Lower lobe of right lung (tissue), 2 donors: ENCODE data around the gene PCSK9. TPM values are rescaled to one million over a fixed set of nuclear protein-coding genes. Genes with fewer than 3 reads are reported as not detected.

Experiments
- ATAC-seq, 2 donors: fragments of 200-7000 bp; cut with Tn5 transposase; one replicate each; pipeline ENCODE4 v1.9.1; 2020 to 2022; ENCODE audit warnings: mild to moderate bottlenecking in 2 of 2, moderate library complexity in 2 of 2
- DNase-seq: peaks from one replicate; pipeline ENCODE4 v3.0.0-alpha.2; 2020
- H3K27ac ChIP-seq: fragments of 200-600 bp; one replicate; pipeline ENCODE4 v1.8.0; 2022
- H3K27me3 ChIP-seq: fragments of 200-600 bp; one replicate; pipeline ENCODE4 v1.8.0; 2022; ENCODE audit warnings: low read depth
- H3K36me3 ChIP-seq: fragments of 200-600 bp; one replicate; pipeline ENCODE4 v1.8.0; 2022; ENCODE audit warnings: mild to moderate bottlenecking
- H3K4me1 ChIP-seq: fragments of 200-600 bp; one replicate; pipeline ENCODE4 v1.8.0; 2022
- H3K4me3 ChIP-seq: fragments of 200-600 bp; one replicate; pipeline ENCODE4 v1.8.0; 2022; ENCODE audit warnings: mild to moderate bottlenecking
- H3K9me3 ChIP-seq: fragments of 200-600 bp; one replicate; pipeline ENCODE4 v1.8.0; 2022
- intact Hi-C: fragments of 100-400 bp; cut with DNase I; formaldehyde crosslinking; loops from one replicate; pipeline ENCODE4 v1.11.0; 2022
- total RNA-seq: library from RNA; stranded (reverse); fragmentation: NEBNext Ultra II Directional; extraction: Animal tissue kit (Norgen Biotek cat#: 25700); gene quantifications from one replicate; pipeline ENCODE4 v1.2.1, GENCODE V29; 2021
- TF ChIP-seq, protein P1 (sequence below): fragments of 200-600 bp; IDR thresholded peaks from one replicate; pipeline ENCODE4 v1.8.0; 2022; ENCODE audit warnings: antibody characterized with exemption, mild to moderate bottlenecking
- donor health status: DM: no; HTN: yes; CAD: no; lungs with severe emphysema.

Gene PCSK9
- total RNA-seq, 1 donor from 2014 or later: 25.7 TPM

DNA sequence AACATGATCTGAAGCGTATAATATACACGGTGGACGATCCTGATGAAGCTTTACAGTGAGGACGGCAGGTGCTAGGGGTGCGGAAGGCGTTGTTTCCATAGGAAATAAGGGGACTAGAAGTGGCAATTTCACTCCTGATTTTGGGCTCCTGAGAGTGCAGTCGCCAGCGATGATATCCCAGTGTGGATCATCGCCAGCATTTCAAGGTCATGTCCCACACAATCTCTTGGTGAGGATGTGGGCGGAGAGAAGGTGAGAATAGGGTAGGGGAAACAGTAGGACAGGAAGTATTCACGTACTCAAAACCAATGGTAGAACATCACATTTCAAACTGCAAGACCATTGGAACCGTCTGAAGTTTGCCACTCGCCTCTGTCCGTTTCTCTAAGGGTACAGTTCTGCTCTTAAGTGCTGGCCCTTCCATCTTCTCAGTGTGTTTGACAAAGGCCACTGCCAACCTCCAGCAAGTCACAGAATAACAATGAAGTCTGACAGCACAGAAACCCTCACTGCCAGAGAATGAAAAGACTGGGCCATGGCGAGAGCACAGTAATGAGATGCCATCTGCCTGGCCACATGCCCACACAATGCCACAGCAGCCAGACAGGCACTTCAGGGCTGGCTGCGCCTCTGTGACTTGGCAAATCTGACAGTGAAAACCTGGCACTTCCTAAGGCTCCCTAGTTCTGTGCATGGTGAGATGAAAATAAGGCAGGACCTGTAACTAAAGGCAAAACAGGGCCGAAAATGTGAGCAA lies 27.9 kb downstream of the PCSK9 start:
- intact Hi-C loops: no loop called here
- Histone ChIP-seq H3K4me3 (no peak overlapping the region), H3K9me3 (no peaks in the 10 kb centered on the region), H3K27me3 (no peaks in the 10 kb centered on the region), H3K27ac (no peak overlapping the region), H3K36me3 (peaks cover 60% of the 10 kb centered on the region), H3K4me1 (peaks cover 15% of the 10 kb centered on the region)
- DNase-seq (no peak), ATAC-seq (no peak)
- TF ChIP-seq, protein P1, sequence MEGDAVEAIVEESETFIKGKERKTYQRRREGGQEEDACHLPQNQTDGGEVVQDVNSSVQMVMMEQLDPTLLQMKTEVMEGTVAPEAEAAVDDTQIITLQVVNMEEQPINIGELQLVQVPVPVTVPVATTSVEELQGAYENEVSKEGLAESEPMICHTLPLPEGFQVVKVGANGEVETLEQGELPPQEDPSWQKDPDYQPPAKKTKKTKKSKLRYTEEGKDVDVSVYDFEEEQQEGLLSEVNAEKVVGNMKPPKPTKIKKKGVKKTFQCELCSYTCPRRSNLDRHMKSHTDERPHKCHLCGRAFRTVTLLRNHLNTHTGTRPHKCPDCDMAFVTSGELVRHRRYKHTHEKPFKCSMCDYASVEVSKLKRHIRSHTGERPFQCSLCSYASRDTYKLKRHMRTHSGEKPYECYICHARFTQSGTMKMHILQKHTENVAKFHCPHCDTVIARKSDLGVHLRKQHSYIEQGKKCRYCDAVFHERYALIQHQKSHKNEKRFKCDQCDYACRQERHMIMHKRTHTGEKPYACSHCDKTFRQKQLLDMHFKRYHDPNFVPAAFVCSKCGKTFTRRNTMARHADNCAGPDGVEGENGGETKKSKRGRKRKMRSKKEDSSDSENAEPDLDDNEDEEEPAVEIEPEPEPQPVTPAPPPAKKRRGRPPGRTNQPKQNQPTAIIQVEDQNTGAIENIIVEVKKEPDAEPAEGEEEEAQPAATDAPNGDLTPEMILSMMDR: no peak

DNA sequence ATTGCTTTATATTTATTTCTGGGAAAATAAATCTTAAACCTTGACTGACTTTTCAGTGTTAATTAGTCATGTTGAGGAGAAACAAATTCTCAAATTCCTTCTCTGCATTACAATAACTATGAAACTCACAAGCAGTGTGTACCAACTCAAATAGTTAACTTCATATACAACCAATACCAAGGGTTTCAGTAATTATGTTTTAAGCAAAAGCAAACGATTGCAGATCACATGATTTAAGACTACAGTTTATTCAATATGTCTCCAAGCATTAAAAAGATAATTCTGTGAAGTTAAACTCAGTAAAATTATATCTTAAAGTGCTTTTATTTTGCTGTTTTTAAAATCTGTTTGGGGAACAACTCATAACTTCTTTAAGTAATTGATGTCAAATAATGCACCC lies 28.6 kb downstream of the PCSK9 start:
- Histone ChIP-seq H3K27me3 (no peaks in the 10 kb centered on the region), H3K4me1 (peaks cover 15% of the 10 kb centered on the region), H3K27ac (no peak overlapping the region), H3K36me3 (peaks cover 67% of the 10 kb centered on the region), H3K9me3 (no peaks in the 10 kb centered on the region), H3K4me3 (no peak overlapping the region)
- ATAC-seq (no peak), DNase-seq (no peak)
- intact Hi-C loops: no loop called here
- TF ChIP-seq, protein P1: no peak

DNA sequence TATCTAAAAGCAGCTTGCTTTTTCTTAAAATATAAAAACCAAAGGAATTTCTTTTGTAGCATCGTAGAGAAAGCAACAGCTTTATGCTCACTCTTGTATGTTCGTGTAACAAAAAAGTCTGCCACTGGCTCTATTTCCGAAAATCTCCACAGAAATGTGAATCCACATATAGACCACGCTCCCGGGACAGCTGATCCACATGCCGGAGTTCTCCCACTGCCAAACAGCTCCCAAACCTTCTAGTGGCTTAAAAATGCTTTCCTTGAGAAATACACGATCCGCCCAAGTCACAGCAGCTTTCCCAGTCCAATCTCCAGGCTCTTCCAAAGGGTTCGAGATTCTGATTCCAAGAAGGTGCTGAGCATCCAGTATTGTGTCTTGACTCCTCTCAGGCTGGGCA lies 29.3 kb downstream of the PCSK9 start:
- Histone ChIP-seq H3K9me3 (no peaks in the 10 kb centered on the region), H3K4me3 (no peak overlapping the region), H3K4me1 (peaks cover 15% of the 10 kb centered on the region), H3K27ac (no peak overlapping the region), H3K36me3 (peaks cover 74% of the 10 kb centered on the region), H3K27me3 (no peaks in the 10 kb centered on the region)
- ATAC-seq (no peak), DNase-seq (no peak)
- intact Hi-C loops: no loop called here
- TF ChIP-seq, protein P1: no peak

DNA sequence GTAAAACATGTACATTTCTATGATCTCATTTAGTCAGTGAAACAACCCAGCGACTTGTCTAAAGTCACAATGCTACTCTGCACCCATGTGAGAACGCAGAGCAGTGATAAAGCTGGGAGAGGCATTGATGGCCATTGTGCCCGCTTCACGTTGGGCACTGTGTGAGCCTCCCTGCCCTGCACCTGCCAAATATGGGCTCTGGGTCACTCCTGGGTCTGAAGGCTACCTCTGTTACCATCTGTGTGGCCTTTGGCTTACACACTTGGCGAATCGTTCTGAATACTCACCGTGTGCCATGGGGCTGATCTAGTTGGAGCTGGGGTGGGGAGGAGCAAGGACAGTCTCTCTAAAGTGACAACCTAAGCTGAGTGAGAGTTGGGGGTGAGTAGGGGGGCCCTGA lies 29.9 kb downstream of the PCSK9 start:
- Histone ChIP-seq H3K9me3 (no peaks in the 10 kb centered on the region), H3K36me3 (peaks cover 81% of the 10 kb centered on the region), H3K4me3 (no peak overlapping the region), H3K27ac (no peak overlapping the region), H3K4me1 (peaks cover 12% of the 10 kb centered on the region), H3K27me3 (no peaks in the 10 kb centered on the region)
- TF ChIP-seq, protein P1: no peak
- intact Hi-C loops: no loop called here
- DNase-seq (no peak), ATAC-seq (no peak)

DNA sequence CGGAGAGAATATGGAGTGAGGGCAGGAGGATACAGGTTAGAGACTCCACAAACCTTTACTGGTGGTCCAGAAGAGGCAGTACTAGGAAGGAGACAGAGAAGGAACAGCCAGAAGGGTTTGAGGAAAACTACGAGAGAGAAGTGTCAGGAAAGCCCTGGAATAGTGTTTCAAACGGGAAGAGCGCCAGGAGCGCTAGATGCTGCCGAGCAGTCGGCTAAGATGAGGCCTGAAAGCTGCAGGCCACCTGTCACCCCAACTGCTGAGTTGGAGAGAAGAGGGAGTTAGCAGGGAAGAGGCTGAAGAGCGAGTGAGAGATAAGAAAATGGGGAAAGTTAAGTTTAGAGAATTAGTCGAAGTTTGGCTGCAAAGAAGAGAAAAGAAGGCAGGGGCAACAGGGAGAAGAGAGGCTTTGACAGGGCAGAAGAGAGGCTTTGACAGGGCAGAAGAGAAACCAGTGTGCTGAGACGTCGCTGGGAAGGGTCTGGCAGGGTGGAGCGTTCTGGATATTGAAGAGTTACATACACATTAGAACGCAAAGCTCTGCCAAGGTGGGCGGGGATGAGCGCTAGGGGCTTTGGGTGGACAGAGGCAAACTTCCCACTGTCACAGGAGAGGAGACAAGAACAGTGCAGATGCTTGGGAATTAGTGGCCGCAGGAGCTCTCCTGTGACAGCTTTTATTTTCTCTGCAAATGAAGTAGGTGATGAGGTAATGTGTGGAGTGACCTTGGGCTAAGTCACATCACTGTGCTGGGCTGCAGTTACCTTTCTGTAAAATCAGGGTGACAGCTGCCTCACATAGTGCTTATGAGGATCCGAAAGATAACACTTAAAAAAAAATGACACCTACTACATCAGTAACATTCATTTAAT lies 31.2 kb downstream of the PCSK9 start:
- H3K27ac ChIP-seq: no peak overlapping the region
- DNase-seq: no peak
- H3K36me3 ChIP-seq: peaks cover 93% of the 10 kb centered on the region

More for the DNA sequence above, 31.2 kb downstream of the PCSK9 start:
- TF ChIP-seq, protein P1: no peak
- Histone ChIP-seq H3K27me3 (no peaks in the 10 kb centered on the region), H3K9me3 (no peaks in the 10 kb centered on the region), H3K4me3 (no peak overlapping the region), H3K4me1 (no peaks in the 10 kb centered on the region)
- no peak for ATAC-seq
- intact Hi-C loops: no loop called here
